ENCODE data around the gene ATP13A3.
"Not testable (repeated sequence)": the region's sequence is repeated elsewhere in the genome, so short reads cannot be mapped to it uniquely, and the experiment has no call there.

DNA sequence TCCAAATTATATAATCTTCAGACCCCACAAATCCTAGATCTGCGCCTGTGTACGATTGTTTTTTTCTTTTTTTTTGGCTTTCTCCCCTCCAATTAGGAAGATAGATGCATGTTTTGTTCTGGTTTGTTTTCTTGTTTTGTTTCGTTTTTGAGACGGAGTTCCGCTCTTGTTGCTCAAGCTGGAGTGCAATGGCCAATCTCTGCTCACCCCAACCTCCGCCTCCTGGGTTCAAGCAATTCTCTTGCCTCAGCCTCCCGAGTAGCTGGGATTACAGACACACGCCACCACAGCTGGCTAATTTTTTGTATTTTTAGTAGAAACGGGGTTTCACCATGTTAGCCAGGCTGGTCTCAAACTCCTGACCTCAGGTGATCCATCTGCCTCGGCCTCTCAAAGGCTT, 48.4 kb upstream of the ATP13A3 start:
- TF ChIP-seq, protein P1, sequence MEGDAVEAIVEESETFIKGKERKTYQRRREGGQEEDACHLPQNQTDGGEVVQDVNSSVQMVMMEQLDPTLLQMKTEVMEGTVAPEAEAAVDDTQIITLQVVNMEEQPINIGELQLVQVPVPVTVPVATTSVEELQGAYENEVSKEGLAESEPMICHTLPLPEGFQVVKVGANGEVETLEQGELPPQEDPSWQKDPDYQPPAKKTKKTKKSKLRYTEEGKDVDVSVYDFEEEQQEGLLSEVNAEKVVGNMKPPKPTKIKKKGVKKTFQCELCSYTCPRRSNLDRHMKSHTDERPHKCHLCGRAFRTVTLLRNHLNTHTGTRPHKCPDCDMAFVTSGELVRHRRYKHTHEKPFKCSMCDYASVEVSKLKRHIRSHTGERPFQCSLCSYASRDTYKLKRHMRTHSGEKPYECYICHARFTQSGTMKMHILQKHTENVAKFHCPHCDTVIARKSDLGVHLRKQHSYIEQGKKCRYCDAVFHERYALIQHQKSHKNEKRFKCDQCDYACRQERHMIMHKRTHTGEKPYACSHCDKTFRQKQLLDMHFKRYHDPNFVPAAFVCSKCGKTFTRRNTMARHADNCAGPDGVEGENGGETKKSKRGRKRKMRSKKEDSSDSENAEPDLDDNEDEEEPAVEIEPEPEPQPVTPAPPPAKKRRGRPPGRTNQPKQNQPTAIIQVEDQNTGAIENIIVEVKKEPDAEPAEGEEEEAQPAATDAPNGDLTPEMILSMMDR (conservative IDR thresholded peaks at IDR 0.05 in 1 of 2, IDR thresholded peaks at IDR 0.05 in 1 of 2; ENCODE audit: low read depth in 1 of 2, low read length in 2 of 2), result not testable (repeated sequence)
- TF ChIP-seq EZH2 (IDR thresholded peaks at IDR 0.05; ENCODE audit: low read length, missing control alignments), result not testable (repeated sequence)
